GM12878 (cell line): ENCODE data around the gene RSPO4. TPM values are rescaled to one million over a fixed set of nuclear protein-coding genes. Genes with fewer than 3 reads are reported as not detected.

ENCODE experiments used
- ATAC-seq: fragments of 200-7000 bp; cut with Tn5 transposase; 3 replicates; pipeline ENCODE4 v1.9.1; 2020; ENCODE audit warnings: mild to moderate bottlenecking, moderate library complexity
- BruUV-seq: library from RNA; stranded (reverse); fragments of 400-500 nt; replicated peaks from 2 replicates; lab custom pipeline; 2021; lab: Mats Ljungman, UMichigan
- CTCF ChIA-PET: fragments of 300-600 bp; sonication (Branson Sonifier 250); formaldehyde crosslinking; extraction: SDS; loops from one replicate; lab custom pipeline; 2021; ENCODE audit warnings: inconsistent platforms; lab: Yijun Ruan, JAX
- POLR2A ChIA-PET: fragments of 350-600 bp; formaldehyde crosslinking; extraction: SDS; loops from one replicate; lab custom pipeline; 2021; ENCODE audit warnings: inconsistent platforms; lab: Charles Lee
- RAD21 ChIA-PET: fragments of 300-600 bp; sonication (Branson Sonifier 250); formaldehyde crosslinking; loops from one replicate; lab custom pipeline; 2023; ENCODE audit warnings: antibody characterized with exemption; ENCODE audit not compliant: unreplicated experiment; lab: Charles Lee
- SMC1A ChIA-PET: fragments of 300-600 bp; sonication (Branson Sonifier 250); formaldehyde crosslinking; loops from one replicate; lab custom pipeline; 2023; ENCODE audit not compliant: unreplicated experiment, uncharacterized antibody; lab: Charles Lee
- DNase-seq: peaks from one replicate; pipeline ENCODE4 v3.0.0-alpha.2; 2011; ENCODE audit warnings: low read depth, low spot score
- FAIRE-seq: peaks from 3 replicates; lab custom pipeline; 2011; peaks lifted over from hg19 to GRCh38; lab: Jason Lieb, UNC
- H2AFZ ChIP-seq: 2 replicates; pipeline ENCODE4 v1.6.0; 2011; ENCODE audit warnings: low read depth, low read length, control low read depth; ENCODE audit not compliant: control insufficient read depth
- H3K27ac ChIP-seq: 2 replicates; pipeline ENCODE4 v1.5.1; 2011; ENCODE audit warnings: control low read depth; ENCODE audit not compliant: control insufficient read depth, insufficient read depth
- H3K27me3 ChIP-seq, 2 experiments: replicated peaks in 1 of 2; 2 replicates each; pipeline versions ENCODE4 v1.6.0 to v1.6.1; 2011; ENCODE audit warnings: low read length in 1 of 2; ENCODE audit not compliant: control insufficient read depth in 2 of 2, insufficient read depth in 2 of 2
- H3K36me3 ChIP-seq, 2 experiments: 2 replicates each; pipeline ENCODE4 v1.5.1; 2011; ENCODE audit warnings: low read length in 1 of 2; ENCODE audit not compliant: control insufficient read depth in 2 of 2, insufficient read depth in 2 of 2
- H3K4me1 ChIP-seq: 2 replicates; pipeline ENCODE4 v1.6.1; 2011; ENCODE audit warnings: mild to moderate bottlenecking, low read length, moderate library complexity, mixed read lengths; ENCODE audit not compliant: control insufficient read depth, insufficient read depth
- H3K4me2 ChIP-seq: 2 replicates; pipeline ENCODE4 v1.6.0; 2011; ENCODE audit warnings: control low read depth; ENCODE audit not compliant: control insufficient read depth, insufficient read depth
- H3K4me3 ChIP-seq: fragments of 200-600 bp; sonication (generic); 2 replicates; pipeline ENCODE4 v1.5.1; 2016
- H3K79me2 ChIP-seq: 2 replicates; pipeline ENCODE4 v1.6.0; 2011; ENCODE audit warnings: low read length; ENCODE audit not compliant: control insufficient read depth, insufficient read depth
- H3K9ac ChIP-seq: 2 replicates; pipeline ENCODE4 v1.8.0; 2011; ENCODE audit warnings: low read length, control low read depth, mixed read lengths; ENCODE audit not compliant: control insufficient read depth, insufficient read depth
- H3K9me3 ChIP-seq: replicated peaks from 3 replicates; pipeline ENCODE4 v1.5.1; 2011; ENCODE audit warnings: mild to moderate bottlenecking, low read length; ENCODE audit not compliant: control insufficient read depth, insufficient read depth
- H4K20me1 ChIP-seq: 2 replicates; pipeline ENCODE4 v1.6.0; 2011; ENCODE audit not compliant: control insufficient read depth, insufficient read depth
- ATF7 ChIP-seq: fragments of 450-650 bp; IDR thresholded peaks from 2 replicates; pipeline ENCODE4 v1.6.1; 2016; ENCODE audit warnings: low read depth, mild to moderate bottlenecking
- BMI1 ChIP-seq: fragments of 450-650 bp; IDR thresholded peaks from 2 replicates; pipeline ENCODE4 v1.6.1; 2016; ENCODE audit warnings: mild to moderate bottlenecking, moderate library complexity, borderline replicate concordance
- CEBPB ChIP-seq, 2 experiments: fragments of 150-350 bp in 1 of 2; IDR thresholded peaks; 2 replicates each; pipeline ENCODE4 v1.6.1; 2012 to 2014; ENCODE audit warnings: low read depth in 2 of 2, low read length in 2 of 2, borderline replicate concordance in 1 of 2, inconsistent platforms in 1 of 2
- EGR1 ChIP-seq, 2 experiments: IDR thresholded peaks; 1 replicate in 1 of 2; 2 replicates in 1 of 2; pipeline ENCODE4 v1.6.1; 2011 to 2012; ENCODE audit warnings: low read depth in 2 of 2, low read length in 2 of 2, borderline replicate concordance in 1 of 2, mild to moderate bottlenecking in 1 of 2, moderate library complexity in 1 of 2
- HDAC6 ChIP-seq: fragments of 200-600 bp; sonication (generic); IDR thresholded peaks from one replicate; pipeline ENCODE4 v1.8.0; 2017; ENCODE audit warnings: antibody characterized with exemption; ENCODE audit not compliant: unreplicated experiment
- NFIC ChIP-seq: IDR thresholded peaks from 2 replicates; pipeline ENCODE4 v1.6.1; 2012; ENCODE audit warnings: low read depth, mild to moderate bottlenecking, inconsistent platforms, low read length, moderate library complexity
- NFYA ChIP-seq: IDR thresholded peaks from 2 replicates; pipeline ENCODE4 v1.6.1; 2011; ENCODE audit warnings: low read depth, mild to moderate bottlenecking, low read length, improper control_type of control experiment, borderline replicate concordance
- RCOR1 ChIP-seq: conservative IDR thresholded peaks from 2 replicates; pipeline ENCODE4 v1.6.1; 2012; ENCODE audit warnings: low read depth, low read length, improper control_type of control experiment
- SMAD1 ChIP-seq: fragments of 450-650 bp; IDR thresholded peaks from 2 replicates; pipeline ENCODE4 v1.6.1; 2018; ENCODE audit warnings: mild to moderate bottlenecking, low read depth; ENCODE audit not compliant: partially characterized antibody
- TCF7 ChIP-seq: IDR thresholded peaks from 2 replicates; pipeline ENCODE4 v1.6.1; 2014; ENCODE audit warnings: antibody characterized with exemption, borderline replicate concordance
- ZBED1 ChIP-seq: IDR thresholded peaks from 2 replicates; pipeline ENCODE4 v1.6.1; 2016; ENCODE audit warnings: borderline replicate concordance
- ZNF622 ChIP-seq: fragments of 450-650 bp; IDR thresholded peaks from 2 replicates; pipeline ENCODE4 v1.6.1; 2017; ENCODE audit warnings: mild to moderate bottlenecking, inconsistent platforms
- in situ Hi-C: fragments of 300-500 bp; cut with MboI; formaldehyde crosslinking; loops from 9 replicates; pipeline ENCODE4 v1.14.3; 2018; ENCODE audit warnings: mixed read lengths
- intact Hi-C: fragments of 100-400 bp; cut with micrococcal nuclease; formaldehyde crosslinking; loops from one replicate; pipeline ENCODE4 v1.14.2; 2022; ENCODE audit not compliant: unreplicated experiment
- polyA plus RNA-seq, 11 experiments: library from polyadenylated mRNA; depleted of rRNA in 4 of 11; unstranded in 6 of 11; stranded (reverse) in 5 of 11; fragments of >200 nt; fragmentation: Nextera tagmentation in 4 of 11; fragmentation: Illumina TruSeq in 1 of 11; extraction: Ambion mirVana in 4 of 11; extraction: Trizol in 1 of 11; gene quantifications; 1 replicate in 1 of 11; 2 replicates in 10 of 11; pipeline versions ENCODE4 v1.2.1 to v1.2.3, GENCODE V29; 2011 to 2016; ENCODE audit warnings: inconsistent platforms in 2 of 11, missing spikeins in 2 of 11, low read depth in 1 of 11
- total RNA-seq, 4 experiments: library from RNA; depleted of rRNA in 3 of 4; stranded (reverse); fragments of >200 nt in 3 of 4; fragmentation: Illumina TruSeq in 1 of 4; extraction: Trizol in 1 of 4; gene quantifications; 2 replicates each; pipeline versions ENCODE4 v1.2.1 to v1.2.3, GENCODE V29; 2013 to 2021
- TF ChIP-seq, protein P1 (sequence below): fragments of 450-650 bp; IDR thresholded peaks from 2 replicates; pipeline ENCODE4 v1.6.1; 2014; ENCODE audit warnings: mild to moderate bottlenecking
- TF ChIP-seq, protein P2 (sequence below): fragments of 450-650 bp; formaldehyde crosslinking; IDR thresholded peaks from 2 replicates; pipeline ENCODE4 v1.4.0; 2020; ENCODE audit warnings: mild to moderate bottlenecking, moderate library complexity
- TF ChIP-seq, protein P3 (sequence below): fragments of 450-650 bp; IDR thresholded peaks from 2 replicates; pipeline ENCODE4 v1.6.1; 2018; ENCODE audit warnings: borderline replicate concordance, mild to moderate bottlenecking; ENCODE audit not compliant: partially characterized antibody
- TF ChIP-seq, protein P4 (sequence below): IDR thresholded peaks from 2 replicates; pipeline ENCODE4 v1.6.1; 2011; ENCODE audit warnings: borderline replicate concordance, low read depth, mild to moderate bottlenecking, moderate library complexity, mixed read lengths, low read length; ENCODE audit not compliant: insufficient read depth; ENCODE audit errors: extremely low read length

The RSPO4 gene
- total and polyA plus RNA-seq, 10 of the 15 experiments (the other 5 are each of a cell fraction or from before 2014, with no cell fraction given): 0.06 TPM; not detected in 9

DNA sequence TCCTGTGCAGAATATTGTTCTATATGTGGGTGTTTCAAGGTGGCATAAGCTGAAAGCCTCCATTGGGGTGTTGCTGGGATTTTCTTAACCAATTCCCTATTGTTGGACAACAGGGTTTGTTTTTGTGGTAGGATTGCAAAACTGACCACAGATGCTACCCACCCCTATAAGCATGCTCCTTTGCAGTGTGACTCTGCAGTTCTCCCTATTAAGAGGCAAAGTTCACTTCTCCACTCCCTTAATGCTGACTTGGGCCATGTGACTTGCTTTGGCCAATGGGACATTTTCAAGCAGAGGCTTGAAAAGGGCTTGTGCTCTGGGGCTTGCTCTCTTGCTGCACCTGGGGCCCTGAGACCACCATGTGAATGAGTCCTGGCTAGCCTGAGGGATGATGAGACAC lies 77.5 kb downstream of the RSPO4 start:
- H3K36me3 ChIP-seq: no peaks in the 10 kb centered on the region
- H3K9me3 ChIP-seq: no peaks in the 10 kb centered on the region
- no peak overlapping the region for H3K4me3 ChIP-seq
- H3K27me3 ChIP-seq: no peaks in the 10 kb centered on the region; a peak in 2 of 4 replicates
- H3K79me2 ChIP-seq: no peaks in the 10 kb centered on the region
- POLR2A ChIA-PET: no interaction called here
- RAD21 ChIA-PET: no interaction called here
- ATAC-seq (no peak), DNase-seq (no peak), FAIRE-seq (no peak)
- intact Hi-C loops: no loop called here
- H3K4me2 ChIP-seq: no peak overlapping the region
- BruUV-seq: no TSS peak
- SMC1A ChIA-PET: no interaction called here
- in situ Hi-C loops: no loop called here
- H4K20me1 ChIP-seq: no peaks in the 10 kb centered on the region
- no peak overlapping the region for H3K9ac ChIP-seq
- H3K27ac ChIP-seq: no peak overlapping the region
- H2AFZ ChIP-seq: no peak overlapping the region
- H3K4me1 ChIP-seq: no peaks in the 10 kb centered on the region
- CTCF ChIA-PET: no interaction called here
- TF ChIP-seq RCOR1 (no peak), NFIC (no peak), TCF7 (no peak), ATF7 (no peak), ZNF622 (no peak), BMI1 (no peak), NFYA (no peak), SMAD1 (no peak), EGR1 (IDR thresholded peaks at IDR 0.05; ENCODE audit: borderline replicate concordance in 1 of 2, low read depth in 2 of 2, low read length in 2 of 2) (no peak), HDAC6 (no peak), ZBED1 (no peak), CEBPB (IDR thresholded peaks at IDR 0.05; ENCODE audit: borderline replicate concordance in 1 of 2, low read depth in 2 of 2, low read length in 2 of 2) (no peak)
- TF ChIP-seq, protein P1, sequence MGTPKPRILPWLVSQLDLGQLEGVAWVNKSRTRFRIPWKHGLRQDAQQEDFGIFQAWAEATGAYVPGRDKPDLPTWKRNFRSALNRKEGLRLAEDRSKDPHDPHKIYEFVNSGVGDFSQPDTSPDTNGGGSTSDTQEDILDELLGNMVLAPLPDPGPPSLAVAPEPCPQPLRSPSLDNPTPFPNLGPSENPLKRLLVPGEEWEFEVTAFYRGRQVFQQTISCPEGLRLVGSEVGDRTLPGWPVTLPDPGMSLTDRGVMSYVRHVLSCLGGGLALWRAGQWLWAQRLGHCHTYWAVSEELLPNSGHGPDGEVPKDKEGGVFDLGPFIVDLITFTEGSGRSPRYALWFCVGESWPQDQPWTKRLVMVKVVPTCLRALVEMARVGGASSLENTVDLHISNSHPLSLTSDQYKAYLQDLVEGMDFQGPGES: no peak
- TF ChIP-seq, protein P2, sequence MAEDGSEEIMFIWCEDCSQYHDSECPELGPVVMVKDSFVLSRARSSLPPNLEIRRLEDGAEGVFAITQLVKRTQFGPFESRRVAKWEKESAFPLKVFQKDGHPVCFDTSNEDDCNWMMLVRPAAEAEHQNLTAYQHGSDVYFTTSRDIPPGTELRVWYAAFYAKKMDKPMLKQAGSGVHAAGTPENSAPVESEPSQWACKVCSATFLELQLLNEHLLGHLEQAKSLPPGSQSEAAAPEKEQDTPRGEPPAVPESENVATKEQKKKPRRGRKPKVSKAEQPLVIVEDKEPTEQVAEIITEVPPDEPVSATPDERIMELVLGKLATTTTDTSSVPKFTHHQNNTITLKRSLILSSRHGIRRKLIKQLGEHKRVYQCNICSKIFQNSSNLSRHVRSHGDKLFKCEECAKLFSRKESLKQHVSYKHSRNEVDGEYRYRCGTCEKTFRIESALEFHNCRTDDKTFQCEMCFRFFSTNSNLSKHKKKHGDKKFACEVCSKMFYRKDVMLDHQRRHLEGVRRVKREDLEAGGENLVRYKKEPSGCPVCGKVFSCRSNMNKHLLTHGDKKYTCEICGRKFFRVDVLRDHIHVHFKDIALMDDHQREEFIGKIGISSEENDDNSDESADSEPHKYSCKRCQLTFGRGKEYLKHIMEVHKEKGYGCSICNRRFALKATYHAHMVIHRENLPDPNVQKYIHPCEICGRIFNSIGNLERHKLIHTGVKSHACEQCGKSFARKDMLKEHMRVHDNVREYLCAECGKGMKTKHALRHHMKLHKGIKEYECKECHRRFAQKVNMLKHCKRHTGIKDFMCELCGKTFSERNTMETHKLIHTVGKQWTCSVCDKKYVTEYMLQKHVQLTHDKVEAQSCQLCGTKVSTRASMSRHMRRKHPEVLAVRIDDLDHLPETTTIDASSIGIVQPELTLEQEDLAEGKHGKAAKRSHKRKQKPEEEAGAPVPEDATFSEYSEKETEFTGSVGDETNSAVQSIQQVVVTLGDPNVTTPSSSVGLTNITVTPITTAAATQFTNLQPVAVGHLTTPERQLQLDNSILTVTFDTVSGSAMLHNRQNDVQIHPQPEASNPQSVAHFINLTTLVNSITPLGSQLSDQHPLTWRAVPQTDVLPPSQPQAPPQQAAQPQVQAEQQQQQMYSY (CRISPR knock-in tag): no peak
- TF ChIP-seq, protein P3, sequence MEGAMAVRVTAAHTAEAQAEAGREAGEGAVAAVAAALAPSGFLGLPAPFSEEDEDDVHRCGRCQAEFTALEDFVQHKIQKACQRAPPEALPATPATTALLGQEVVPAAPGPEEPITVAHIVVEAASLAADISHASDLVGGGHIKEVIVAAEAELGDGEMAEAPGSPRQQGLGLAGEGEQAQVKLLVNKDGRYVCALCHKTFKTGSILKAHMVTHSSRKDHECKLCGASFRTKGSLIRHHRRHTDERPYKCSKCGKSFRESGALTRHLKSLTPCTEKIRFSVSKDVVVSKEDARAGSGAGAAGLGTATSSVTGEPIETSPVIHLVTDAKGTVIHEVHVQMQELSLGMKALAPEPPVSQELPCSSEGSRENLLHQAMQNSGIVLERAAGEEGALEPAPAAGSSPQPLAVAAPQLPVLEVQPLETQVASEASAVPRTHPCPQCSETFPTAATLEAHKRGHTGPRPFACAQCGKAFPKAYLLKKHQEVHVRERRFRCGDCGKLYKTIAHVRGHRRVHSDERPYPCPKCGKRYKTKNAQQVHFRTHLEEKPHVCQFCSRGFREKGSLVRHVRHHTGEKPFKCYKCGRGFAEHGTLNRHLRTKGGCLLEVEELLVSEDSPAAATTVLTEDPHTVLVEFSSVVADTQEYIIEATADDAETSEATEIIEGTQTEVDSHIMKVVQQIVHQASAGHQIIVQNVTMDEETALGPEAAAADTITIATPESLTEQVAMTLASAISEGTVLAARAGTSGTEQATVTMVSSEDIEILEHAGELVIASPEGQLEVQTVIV: no peak
- TF ChIP-seq, protein P4, sequence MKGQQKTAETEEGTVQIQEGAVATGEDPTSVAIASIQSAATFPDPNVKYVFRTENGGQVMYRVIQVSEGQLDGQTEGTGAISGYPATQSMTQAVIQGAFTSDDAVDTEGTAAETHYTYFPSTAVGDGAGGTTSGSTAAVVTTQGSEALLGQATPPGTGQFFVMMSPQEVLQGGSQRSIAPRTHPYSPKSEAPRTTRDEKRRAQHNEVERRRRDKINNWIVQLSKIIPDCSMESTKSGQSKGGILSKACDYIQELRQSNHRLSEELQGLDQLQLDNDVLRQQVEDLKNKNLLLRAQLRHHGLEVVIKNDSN: no peak
